DMS53 treated with DMSO at 0.1 percent for 48 hours (cell line): ENCODE results near the gene ADAM30.

Experiments used
- DNase-seq: peaks from one replicate; lab custom pipeline; 2025; ENCODE audit not compliant: unreplicated experiment; lab: John Stamatoyannopoulos, UW

Gene ADAM30

DNA sequence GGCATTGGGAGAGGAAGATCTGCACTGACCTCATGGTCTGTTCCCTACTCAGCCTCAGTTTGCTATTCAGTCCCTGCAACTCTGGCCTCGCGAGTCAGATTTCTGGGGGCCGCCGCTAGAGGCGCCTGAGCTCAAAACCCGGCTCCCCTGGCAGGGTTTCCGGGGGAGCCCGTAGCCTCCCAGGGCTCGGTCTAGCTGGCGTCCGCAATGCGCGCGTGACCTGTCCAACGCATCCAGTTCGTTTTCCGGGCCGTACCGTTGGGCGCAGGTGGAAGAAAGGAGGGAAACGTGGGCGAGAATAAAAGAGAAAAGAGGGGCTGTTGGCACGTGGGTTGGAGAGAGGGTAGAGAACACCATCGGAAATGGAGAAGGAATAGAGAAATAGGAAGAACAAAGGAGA, at the start of gene ADAM30:
TSS of gene ADAM30 (minus strand) at position 213 of the 400 bp plus-strand sequence. CDS start at position 34, 179 bp downstream.
- DNase-seq, result no peak

GRCh38 chr1:119943216-119943615, 46.9 kb upstream of the ADAM30 start:
- no peak for DNase-seq

DNA sequence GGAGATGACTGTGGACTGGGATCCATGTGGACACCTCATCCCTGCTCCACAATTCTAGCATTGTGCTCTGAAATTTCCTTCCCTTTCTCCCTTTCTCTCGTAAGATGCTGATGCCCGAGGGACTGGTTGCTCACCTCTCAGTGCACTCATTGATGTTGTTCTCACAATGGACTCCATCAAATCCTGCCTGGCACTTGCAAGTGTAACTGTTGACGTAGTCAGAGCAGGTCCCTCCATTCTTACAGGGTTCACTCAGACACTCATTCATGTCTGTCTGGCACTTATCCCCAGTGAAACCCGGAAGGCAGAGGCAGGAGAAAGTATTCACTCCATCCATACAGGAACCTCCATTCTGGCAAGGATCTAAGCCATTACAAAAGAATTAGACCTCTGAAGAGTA, 45.1 kb upstream of the ADAM30 start:
- no peak for DNase-seq

GRCh38 chr1:119940697-119941096, 44.4 kb upstream of the ADAM30 start:
- DNase-seq, result no peak

GRCh38 chr1:119937198-119937597, 40.9 kb upstream of the ADAM30 start:
- DNase-seq, result no peak

GRCh38 chr1:119935915-119936314, 39.6 kb upstream of the ADAM30 start:
- no peak for DNase-seq

GRCh38 chr1:119935373-119935772, 39.1 kb upstream of the ADAM30 start:
- DNase-seq, result no peak

- DNase-seq, result no peak
Observed at GRCh38 chr1:119933397-119933796, 37.1 kb upstream of the ADAM30 start.

DNA sequence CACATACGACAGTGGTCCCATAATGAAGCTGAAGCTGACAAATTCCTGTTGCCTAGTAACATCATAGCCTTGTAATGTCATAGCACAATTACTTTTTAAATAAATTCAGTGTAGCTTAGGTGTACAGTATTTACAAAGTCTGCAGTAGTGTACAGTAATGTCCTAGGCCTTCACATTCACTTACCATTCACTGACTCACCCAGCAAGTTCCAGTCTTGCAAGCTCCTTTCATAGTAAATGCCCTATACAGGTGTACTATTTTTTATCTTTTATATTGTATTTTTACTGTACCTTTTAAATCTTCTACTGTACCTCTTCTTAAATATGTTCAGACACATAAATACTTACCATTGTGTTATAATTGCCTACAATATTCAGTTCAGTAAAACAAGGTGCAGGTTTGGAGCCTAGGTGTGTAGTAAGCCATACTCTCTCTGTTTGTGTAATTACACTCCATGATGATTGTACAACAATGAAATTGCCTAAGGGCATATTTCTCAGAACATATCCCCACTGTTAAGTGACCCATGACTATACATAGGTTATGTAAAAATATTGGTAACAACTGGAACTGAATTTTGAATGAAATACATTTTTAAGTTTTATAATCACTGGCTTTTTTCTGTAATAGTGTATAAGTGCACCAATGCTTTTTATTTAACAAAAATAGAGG, 33.5 kb upstream of the ADAM30 start:
- no peak for DNase-seq

DNA sequence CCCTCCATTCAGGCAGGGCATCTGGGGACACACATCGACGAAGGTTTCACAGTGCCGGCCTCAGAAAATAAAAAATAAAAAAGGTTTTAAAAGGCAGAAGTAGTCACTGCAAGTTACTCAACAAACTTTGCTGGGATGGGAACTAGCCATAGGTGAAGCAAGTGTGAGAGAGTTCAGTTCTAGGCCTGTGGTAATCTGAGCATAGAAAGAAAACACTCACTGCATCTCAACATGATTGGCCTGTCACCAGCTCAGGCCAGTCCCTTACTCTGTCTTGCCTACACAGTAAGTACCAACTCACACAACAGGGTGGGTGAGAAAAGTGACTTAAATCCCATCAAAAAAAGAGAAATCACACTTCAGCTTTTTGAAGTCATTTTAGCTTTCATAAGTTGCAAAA, 30.2 kb upstream of the ADAM30 start:
- DNase-seq, result no peak

- DNase-seq, result no peak
Observed at GRCh38 chr1:119924948-119925898, 28.9 kb upstream of the ADAM30 start.

- no peak for DNase-seq
Observed at GRCh38 chr1:119920104-119920968, 24.0 kb upstream of the ADAM30 start.

- no peak for DNase-seq
Observed at GRCh38 chr1:119919241-119919640, 22.9 kb upstream of the ADAM30 start.

DNA sequence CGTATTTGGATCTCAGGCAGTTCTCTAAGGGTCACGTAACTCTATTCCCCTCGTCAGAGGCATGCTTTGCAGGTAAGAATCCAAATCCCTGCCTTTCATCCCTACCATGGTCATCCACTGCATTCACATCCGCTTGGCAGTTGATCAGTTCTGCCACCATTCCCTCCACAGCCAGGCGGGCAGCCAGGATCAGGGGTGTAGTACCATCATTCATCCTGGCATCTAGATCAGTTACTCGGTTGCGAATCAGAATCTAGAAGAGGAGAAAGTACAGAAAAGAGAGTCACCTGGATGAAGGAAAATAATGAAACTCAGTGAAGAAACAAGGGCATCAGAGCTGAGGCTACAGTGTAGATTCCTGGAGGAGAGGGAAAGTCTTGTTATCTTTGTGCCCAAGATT, 22.0 kb upstream of the ADAM30 start:
- DNase-seq, result no peak

DNA sequence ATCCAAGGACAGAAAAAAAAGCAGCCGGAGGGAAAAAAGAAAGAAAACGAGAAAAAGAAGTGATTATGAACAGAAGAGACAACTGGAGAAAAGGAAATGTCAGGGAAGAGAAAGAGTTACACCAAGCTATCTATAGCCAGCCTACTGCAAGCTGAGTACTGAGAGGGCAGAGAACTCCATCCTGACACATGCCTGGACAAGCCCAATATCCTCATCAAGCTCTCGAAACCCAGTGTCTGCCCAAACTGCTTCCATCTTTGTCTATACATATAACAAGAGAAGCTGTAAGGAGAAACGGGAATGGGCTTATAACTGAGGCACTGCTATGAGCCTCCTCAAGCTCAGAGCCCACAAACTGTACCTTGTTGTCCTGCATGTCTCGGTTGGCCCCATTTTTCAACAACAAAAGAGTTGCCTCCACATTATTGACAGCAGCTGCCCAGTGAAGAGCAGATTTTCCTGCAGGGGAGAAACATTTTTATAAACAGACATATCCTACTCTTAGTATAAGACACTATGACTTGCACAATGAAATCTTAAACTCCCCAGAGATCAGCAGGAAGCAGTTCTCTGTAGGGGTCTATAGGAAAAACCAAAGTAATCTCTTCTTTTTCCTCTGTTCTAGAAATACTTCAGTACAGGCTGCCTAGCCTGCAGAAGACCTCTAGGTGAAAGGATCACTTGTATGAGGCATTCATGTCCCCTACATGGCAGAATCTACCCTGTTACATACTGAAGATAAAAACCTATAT, 21.2 kb upstream of the ADAM30 start:
- no peak for DNase-seq

- no peak for DNase-seq
Observed at GRCh38 chr1:119915517-119915916, 19.2 kb upstream of the ADAM30 start.

- DNase-seq, result no peak
Observed at GRCh38 chr1:119914071-119914470, 17.8 kb upstream of the ADAM30 start.

DNA sequence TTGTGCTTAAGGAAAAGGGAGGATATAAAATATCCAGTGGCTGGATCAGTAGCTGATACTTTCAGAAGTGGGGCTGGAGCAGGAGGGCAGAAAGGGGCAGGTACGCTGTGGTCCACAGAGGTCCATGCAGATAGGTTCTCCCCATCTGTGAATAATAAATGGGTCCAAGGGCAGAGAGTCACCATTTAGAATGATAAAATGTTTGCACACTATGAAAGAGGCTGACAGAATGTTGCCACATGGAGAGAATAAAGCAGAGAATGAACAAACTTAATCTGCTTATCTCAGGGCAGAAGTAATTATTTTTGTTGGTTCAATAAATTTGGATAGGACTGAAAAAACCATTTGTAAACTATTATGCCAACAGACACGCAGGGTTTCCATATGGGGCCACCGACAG, 16.6 kb upstream of the ADAM30 start:
- no peak for DNase-seq

DNA sequence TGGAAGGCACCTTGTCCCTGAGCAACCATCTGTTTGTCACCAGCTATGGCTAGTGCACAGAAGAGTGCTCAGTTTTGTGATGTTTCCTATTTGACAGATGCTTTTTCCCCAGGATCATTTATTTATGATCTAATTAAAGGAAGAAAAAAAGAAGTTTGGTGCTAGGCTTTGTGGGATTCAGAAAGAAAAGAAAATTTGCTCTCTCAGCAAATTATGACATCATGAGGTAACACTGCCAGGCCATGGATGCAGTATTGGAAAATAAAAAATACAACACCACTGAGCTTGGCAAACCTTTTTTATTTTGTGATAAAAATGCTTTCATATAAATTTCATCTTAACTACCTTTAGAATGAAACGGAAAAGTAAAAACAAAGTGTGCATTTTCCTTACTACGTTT, 15.5 kb upstream of the ADAM30 start:
- DNase-seq, result no peak

DNA sequence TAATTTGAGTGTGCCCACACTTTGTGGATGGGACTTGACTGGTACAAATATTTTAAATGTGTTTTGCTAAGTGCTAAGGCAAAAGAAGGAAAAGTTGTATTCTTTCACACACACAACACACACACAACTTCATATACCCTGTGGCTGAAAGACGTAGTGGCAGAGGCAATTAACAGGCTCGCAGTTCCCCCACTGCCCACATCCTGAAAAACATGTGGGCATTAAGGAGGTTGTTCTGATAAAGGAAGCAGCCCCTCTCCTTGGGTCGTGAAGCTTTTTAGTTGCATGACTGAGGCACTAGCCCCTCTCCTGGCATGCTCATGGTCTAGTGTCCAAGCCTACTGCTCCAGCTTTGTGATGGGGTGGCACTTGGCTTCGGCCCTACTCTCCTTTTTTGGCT, 14.3 kb upstream of the ADAM30 start:
- DNase-seq, result no peak
